HG03432 (cell line): Measurements from ENCODE around the gene COG5.

Experiments used
- ATAC-seq: cut with Tn5 transposase; IDR thresholded peaks from one replicate; pipeline ENCODE4 v1.9.1; 2021; ENCODE audit warnings: mild to moderate bottlenecking, moderate library complexity; ENCODE audit not compliant: unreplicated experiment

The COG5 gene

GRCh38 chr7:107526672-107527071 lies 37.0 kb downstream of the COG5 start:
- ATAC-seq = no peak

- ATAC-seq = no peak
Measured at GRCh38 chr7:107506674-107507339, 56.9 kb downstream of the COG5 start.

- no peak for ATAC-seq
Measured at GRCh38 chr7:107505997-107506673, 57.6 kb downstream of the COG5 start.

GRCh38 chr7:107505362-107505761 lies 58.4 kb downstream of the COG5 start:
- ATAC-seq = no peak

- no peak for ATAC-seq
Measured at GRCh38 chr7:107503687-107504086, 60.0 kb downstream of the COG5 start.

- no peak for ATAC-seq
Measured at GRCh38 chr7:107502797-107503196, 60.9 kb downstream of the COG5 start.

GRCh38 chr7:107502154-107502553 lies 61.6 kb downstream of the COG5 start:
- no peak for ATAC-seq

GRCh38 chr7:107501593-107501992 lies 62.1 kb downstream of the COG5 start:
- no peak for ATAC-seq

GRCh38 chr7:107499731-107500130 lies 64.0 kb downstream of the COG5 start:
- ATAC-seq = no peak

GRCh38 chr7:107495516-107495915 lies 68.2 kb downstream of the COG5 start:
- ATAC-seq = no peak

- no peak for ATAC-seq
Measured at GRCh38 chr7:107494884-107495283, 68.8 kb downstream of the COG5 start.

- no peak for ATAC-seq
Measured at GRCh38 chr7:107494315-107494751, 69.4 kb downstream of the COG5 start.

- ATAC-seq = no peak
Measured at GRCh38 chr7:107492875-107493274, 70.8 kb downstream of the COG5 start.

GRCh38 chr7:107486041-107486440 lies 77.7 kb downstream of the COG5 start:
- no peak for ATAC-seq

- ATAC-seq = no peak
Measured at GRCh38 chr7:107482571-107482970, 81.1 kb downstream of the COG5 start.

- ATAC-seq = no peak
Measured at GRCh38 chr7:107480932-107481331, 82.8 kb downstream of the COG5 start.

- ATAC-seq = no peak
Measured at GRCh38 chr7:107479303-107479702, 84.4 kb downstream of the COG5 start.

- ATAC-seq = no peak
Measured at GRCh38 chr7:107474104-107474521, 89.6 kb downstream of the COG5 start.

GRCh38 chr7:107472116-107472515 lies 91.6 kb downstream of the COG5 start:
- no peak for ATAC-seq

GRCh38 chr7:107471292-107472070 lies 92.2 kb downstream of the COG5 start:
- ATAC-seq = no peak

GRCh38 chr7:107469929-107470328 lies 93.8 kb downstream of the COG5 start, which contains the start of gene GPR22:
GPR22 (plus strand) TSS chr7:107470057; CDS start chr7:107474061, 4,004 bp downstream.
- no peak for ATAC-seq

GRCh38 chr7:107468824-107469223 lies 94.9 kb downstream of the COG5 start:
- no peak for ATAC-seq
